GM23248 (cell line): ENCODE data around the gene SNRNP200.

Experiments
- EZH2 ChIP-seq: fragments of 200-600 bp; sonication (generic); IDR thresholded peaks from 2 replicates; pipeline ENCODE4 v1.6.1; 2018; ENCODE audit warnings: antibody characterized with exemption, mild to moderate bottlenecking; ENCODE audit not compliant: insufficient read depth, poor library complexity, severe bottlenecking
- EZH2phosphoT487 ChIP-seq: fragments of 200-600 bp; sonication (generic); IDR thresholded peaks from 2 replicates; pipeline ENCODE4 v1.6.1; 2018; ENCODE audit warnings: antibody characterized with exemption, moderate library complexity, mild to moderate bottlenecking, low read depth; ENCODE audit not compliant: insufficient read depth

DNA sequence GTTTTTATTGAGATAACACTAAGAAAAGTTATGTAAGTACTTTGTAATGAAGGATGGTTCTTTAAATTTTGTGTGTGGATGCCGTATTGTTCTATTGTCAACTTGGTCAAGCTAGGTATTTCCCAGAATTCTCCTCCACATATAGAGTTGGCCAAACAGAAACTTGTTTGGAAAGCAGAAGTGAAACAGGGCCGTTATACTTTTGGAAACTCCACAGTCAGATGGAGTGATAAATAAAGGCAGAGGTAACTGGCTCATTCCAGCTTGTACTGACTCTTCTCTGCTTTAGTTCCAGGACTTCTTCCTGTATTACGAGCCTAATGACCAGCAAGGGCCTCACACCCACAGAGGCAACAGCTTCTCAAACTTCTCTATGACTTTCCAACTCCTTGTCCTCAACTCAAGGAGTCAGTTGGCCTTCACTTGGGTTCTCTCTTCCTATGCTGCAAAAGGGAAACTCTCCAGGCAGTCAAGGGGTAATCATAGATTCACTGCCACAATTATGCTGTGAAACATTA, 80.3 kb downstream of the SNRNP200 start:
- TF ChIP-seq EZH2 (no peak), EZH2phosphoT487 (no peak)
